Measurements from ENCODE around the gene ARRB1.
A peak's percentile ranks its signal among the peaks of the same experiment; 100 is the strongest.
"Not testable (repeated sequence)": the region's sequence is repeated elsewhere in the genome, so short reads cannot be mapped to it uniquely, and the experiment has no call there.

Gene ARRB1

GRCh38 chr11:75365711-75366181, 14.3 kb upstream of the ARRB1 start:
- DNase-seq, result no peak
- H3K27me3 ChIP-seq (ENCODE audit: insufficient read depth, low read depth, severe bottlenecking), result no peaks in the 10 kb centered on the region
- TF ChIP-seq, protein P1, sequence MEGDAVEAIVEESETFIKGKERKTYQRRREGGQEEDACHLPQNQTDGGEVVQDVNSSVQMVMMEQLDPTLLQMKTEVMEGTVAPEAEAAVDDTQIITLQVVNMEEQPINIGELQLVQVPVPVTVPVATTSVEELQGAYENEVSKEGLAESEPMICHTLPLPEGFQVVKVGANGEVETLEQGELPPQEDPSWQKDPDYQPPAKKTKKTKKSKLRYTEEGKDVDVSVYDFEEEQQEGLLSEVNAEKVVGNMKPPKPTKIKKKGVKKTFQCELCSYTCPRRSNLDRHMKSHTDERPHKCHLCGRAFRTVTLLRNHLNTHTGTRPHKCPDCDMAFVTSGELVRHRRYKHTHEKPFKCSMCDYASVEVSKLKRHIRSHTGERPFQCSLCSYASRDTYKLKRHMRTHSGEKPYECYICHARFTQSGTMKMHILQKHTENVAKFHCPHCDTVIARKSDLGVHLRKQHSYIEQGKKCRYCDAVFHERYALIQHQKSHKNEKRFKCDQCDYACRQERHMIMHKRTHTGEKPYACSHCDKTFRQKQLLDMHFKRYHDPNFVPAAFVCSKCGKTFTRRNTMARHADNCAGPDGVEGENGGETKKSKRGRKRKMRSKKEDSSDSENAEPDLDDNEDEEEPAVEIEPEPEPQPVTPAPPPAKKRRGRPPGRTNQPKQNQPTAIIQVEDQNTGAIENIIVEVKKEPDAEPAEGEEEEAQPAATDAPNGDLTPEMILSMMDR (IDR thresholded peaks at IDR 0.05; ENCODE audit: low read depth, low read length), result no peak
- no peak overlapping the region for H3K4me3 ChIP-seq (ENCODE audit: low read depth, low read length)
- H3K36me3 ChIP-seq, result no peaks in the 10 kb centered on the region
- H3K9me3 ChIP-seq (ENCODE audit: severe bottlenecking), result peaks cover 2% of the 10 kb centered on the region
- no peak overlapping the region for H3K27ac ChIP-seq

DNA sequence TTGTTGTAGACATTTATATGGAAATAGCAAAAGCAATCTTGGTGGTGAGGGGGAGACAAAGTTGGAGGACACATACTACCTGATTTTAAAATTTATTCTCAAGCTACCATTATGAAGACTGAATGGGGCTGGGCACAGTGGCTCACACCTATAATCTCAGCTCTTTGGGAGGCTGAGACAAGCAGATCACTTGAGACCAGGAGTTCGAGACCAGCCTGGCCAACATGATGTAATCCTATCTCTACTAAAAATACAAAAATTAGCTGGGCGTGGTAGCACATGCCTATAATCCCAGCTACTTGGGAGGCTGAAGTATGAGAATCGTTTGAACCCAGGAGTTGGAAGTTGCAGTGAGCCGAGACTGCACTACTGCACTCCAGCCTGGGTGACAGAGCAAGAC, 10.8 kb upstream of the ARRB1 start:
- H3K36me3 ChIP-seq; DNase-seq; H3K9me3 ChIP-seq (ENCODE audit: severe bottlenecking); H3K27me3 ChIP-seq (ENCODE audit: insufficient read depth, low read depth, severe bottlenecking); H3K4me3 ChIP-seq (ENCODE audit: low read depth, low read length); H3K27ac ChIP-seq: not testable (repeated sequence)

DNA sequence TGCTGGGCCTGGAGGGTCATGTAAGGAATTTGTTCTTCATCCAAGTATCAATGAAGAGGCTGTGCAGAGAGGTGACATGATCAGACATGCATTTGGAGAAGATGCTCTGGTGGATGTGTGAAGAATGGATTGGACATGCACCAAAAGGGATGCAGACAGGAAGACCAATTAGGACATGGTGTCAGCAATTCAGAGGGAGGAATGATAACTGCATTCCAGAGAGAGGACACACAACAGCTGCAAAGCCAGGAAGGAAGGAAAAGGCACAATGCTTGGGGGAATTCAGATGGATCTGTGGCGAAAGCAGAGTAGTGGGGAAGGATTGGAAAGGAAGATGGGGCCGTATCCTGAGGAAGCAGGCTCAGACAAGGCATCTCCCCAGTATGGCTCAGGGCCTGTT, 5.2 kb upstream of the ARRB1 start:
- no peaks in the 10 kb centered on the region for H3K27me3 ChIP-seq (ENCODE audit: insufficient read depth, low read depth, severe bottlenecking)
- H3K4me3 ChIP-seq (ENCODE audit: low read depth, low read length), result no peak overlapping the region
- H3K27ac ChIP-seq, result no peak overlapping the region
- H3K36me3 ChIP-seq, result no peaks in the 10 kb centered on the region
- no peaks in the 10 kb centered on the region for H3K9me3 ChIP-seq (ENCODE audit: severe bottlenecking)
- DNase-seq, result no peak
- TF ChIP-seq, protein P1 (IDR thresholded peaks at IDR 0.05; ENCODE audit: low read depth, low read length), result no peak

- DNase-seq, result no peak
- H3K4me3 ChIP-seq (ENCODE audit: low read depth, low read length), result no peak overlapping the region
- H3K9me3 ChIP-seq (ENCODE audit: severe bottlenecking), result no peaks in the 10 kb centered on the region
- no peaks in the 10 kb centered on the region for H3K27me3 ChIP-seq (ENCODE audit: insufficient read depth, low read depth, severe bottlenecking)
- no peaks in the 10 kb centered on the region for H3K36me3 ChIP-seq
- TF ChIP-seq, protein P1 (IDR thresholded peaks at IDR 0.05; ENCODE audit: low read depth, low read length), result no peak
- no peak overlapping the region for H3K27ac ChIP-seq
Observed at GRCh38 chr11:75355051-75355450, 3.6 kb upstream of the ARRB1 start.

- Histone ChIP-seq H3K9me3 (ENCODE audit: severe bottlenecking) (no peaks in the 10 kb centered on the region), H3K4me3 (ENCODE audit: low read depth, low read length) (peak overlapping the region; percentile 51), H3K27ac (peak overlapping the region; percentile 90), H3K27me3 (ENCODE audit: insufficient read depth, low read depth, severe bottlenecking) (no peaks in the 10 kb centered on the region), H3K36me3 (no peaks in the 10 kb centered on the region)
- DNase-seq, result no peak
- TF ChIP-seq, protein P1 (IDR thresholded peaks at IDR 0.05; ENCODE audit: low read depth, low read length), result no peak
Observed at GRCh38 chr11:75352588-75353206, 1.2 kb upstream of the ARRB1 start.

DNA sequence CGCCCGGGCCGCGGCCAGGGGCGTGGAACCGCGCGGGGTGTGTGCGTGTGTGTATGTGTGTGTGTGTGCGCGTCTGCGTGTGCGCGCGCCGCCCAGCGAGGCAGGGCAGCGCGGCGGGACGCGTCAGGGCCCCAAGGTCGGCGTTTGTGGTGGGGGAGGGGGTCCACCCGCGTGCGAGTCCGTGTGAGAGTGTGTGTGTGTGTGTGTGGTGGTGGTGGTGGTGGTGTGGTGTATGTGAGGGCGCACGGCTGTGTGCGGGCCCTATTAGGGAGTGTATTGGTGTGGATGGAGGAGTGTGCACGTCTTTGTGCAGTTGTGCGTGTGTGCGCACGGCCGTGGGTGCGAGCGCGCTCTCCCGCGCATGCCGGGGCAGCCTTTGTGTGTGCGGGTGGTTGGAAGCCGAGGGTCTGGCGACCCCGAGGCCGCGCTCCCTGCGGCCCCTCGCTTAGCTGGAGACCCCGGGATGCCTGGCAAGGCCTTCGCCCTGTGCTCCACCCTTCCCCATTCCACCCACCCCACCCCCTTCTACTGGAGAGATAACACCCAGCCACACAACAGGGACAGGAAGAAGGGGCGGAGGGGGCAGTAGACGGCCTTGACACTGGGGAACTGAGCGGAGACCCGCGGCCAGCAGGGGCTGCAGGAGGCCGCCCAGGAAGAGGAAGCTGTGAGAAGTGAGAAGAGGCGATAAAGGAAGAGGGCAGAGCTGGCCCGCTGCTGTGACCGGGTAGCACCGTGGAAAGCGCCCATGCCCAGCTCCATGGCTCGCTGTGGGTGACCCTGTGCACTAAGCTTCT, 528 bp upstream of the ARRB1 start:
- TF ChIP-seq, protein P1 (IDR thresholded peaks at IDR 0.05; ENCODE audit: low read depth, low read length), result 0 out of 2 replicates have a peak, but pooled peaks have one; percentile 35
- Histone ChIP-seq H3K27ac (peak overlapping the region; percentile 90), H3K27me3 (ENCODE audit: insufficient read depth, low read depth, severe bottlenecking) (no peaks in the 10 kb centered on the region), H3K4me3 (ENCODE audit: low read depth, low read length) (peak overlapping the region; percentile 51), H3K36me3 (0 out of 2 replicates have a peak, but pooled peaks cover 3% of the 10 kb centered on the region), H3K9me3 (ENCODE audit: severe bottlenecking) (no peaks in the 10 kb centered on the region)
- DNase-seq, result peak; percentile 82

Data from WERI-Rb-1 (cell line).